ENCODE data around the gene PANK3. TPM values are rescaled to one million over a fixed set of nuclear protein-coding genes. Genes with fewer than 3 reads are reported as not detected.

Gene PANK3
- total RNA-seq, 1 donor from 2014 or later = 43.2 TPM

- Histone ChIP-seq H3K27ac (no peak overlapping the region), H3K9me3 (no peaks in the 10 kb centered on the region), H3K36me3 (peaks cover 100% of the 10 kb centered on the region), H3K4me1 (no peaks in the 10 kb centered on the region), H3K4me3 (no peak overlapping the region), H3K27me3 (ENCODE audit: low read depth) (no peaks in the 10 kb centered on the region)
- no peak for TF ChIP-seq CTCF (IDR thresholded peaks at IDR 0.05)
- ATAC-seq = no peak
- intact Hi-C loops (cut with DNase I) = no loop called here
- DNase-seq = no peak
Measured at GRCh38 chr5:168502563-168503237, 76.5 kb downstream of the PANK3 start.

Small RNAs within 50 kb of the gene (microRNA-seq; reads per million reads assigned to microRNA genes)
- not detected for gene MIR103A1 (ENCODE audit: borderline number of aligned reads)
- gene MIR103B1 (ENCODE audit: borderline number of aligned reads) = not detected

Other genes with a start within 250 kb of the PANK3 start
- 55.2 TPM for gene RARS1, start 92.9 kb downstream of the PANK3 start, total RNA-seq
- not detected for gene FBLL1, start 50.1 kb downstream of the PANK3 start, total RNA-seq

Data from lower lobe of right lung (tissue), 2 donors.